ENCODE measurements around the gene PHACTR3.

DNA sequence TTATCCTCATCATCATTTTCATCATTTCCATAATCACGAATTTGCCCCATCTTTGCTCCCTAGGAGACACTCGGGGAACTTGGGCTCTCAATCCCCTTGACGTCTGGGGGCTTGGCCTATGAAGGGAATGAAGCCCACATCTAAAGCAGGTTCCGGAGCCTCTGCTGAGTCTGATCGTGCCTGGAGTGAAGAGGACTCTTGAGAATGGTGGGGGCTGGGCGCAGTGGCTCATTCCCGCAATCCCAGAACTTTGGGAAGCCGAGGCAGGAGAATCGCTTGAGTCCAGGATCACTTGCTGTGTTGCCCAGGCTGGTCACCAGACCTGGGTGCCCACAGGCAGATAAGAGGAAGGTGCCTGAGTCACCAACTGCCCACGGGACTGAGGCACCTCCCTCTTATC lies 214.6 kb downstream of the PHACTR3 start:
- TF ChIP-seq, protein P1, sequence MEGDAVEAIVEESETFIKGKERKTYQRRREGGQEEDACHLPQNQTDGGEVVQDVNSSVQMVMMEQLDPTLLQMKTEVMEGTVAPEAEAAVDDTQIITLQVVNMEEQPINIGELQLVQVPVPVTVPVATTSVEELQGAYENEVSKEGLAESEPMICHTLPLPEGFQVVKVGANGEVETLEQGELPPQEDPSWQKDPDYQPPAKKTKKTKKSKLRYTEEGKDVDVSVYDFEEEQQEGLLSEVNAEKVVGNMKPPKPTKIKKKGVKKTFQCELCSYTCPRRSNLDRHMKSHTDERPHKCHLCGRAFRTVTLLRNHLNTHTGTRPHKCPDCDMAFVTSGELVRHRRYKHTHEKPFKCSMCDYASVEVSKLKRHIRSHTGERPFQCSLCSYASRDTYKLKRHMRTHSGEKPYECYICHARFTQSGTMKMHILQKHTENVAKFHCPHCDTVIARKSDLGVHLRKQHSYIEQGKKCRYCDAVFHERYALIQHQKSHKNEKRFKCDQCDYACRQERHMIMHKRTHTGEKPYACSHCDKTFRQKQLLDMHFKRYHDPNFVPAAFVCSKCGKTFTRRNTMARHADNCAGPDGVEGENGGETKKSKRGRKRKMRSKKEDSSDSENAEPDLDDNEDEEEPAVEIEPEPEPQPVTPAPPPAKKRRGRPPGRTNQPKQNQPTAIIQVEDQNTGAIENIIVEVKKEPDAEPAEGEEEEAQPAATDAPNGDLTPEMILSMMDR (IDR thresholded peaks at IDR 0.05) = no peak
- TF ChIP-seq POLR2A (IDR thresholded peaks at IDR 0.05) (no peak), EP300 (IDR thresholded peaks at IDR 0.05) (no peak)

All from gastroesophageal sphincter (tissue), 3 donors.